Peyer's patch (tissue), 4 donors: ENCODE data around the gene CHTF18.

Experiments used
- POLR2A ChIP-seq, 2 donors: fragments of 450-650 bp; IDR thresholded peaks; one replicate each; pipeline ENCODE4 v1.5.1; 2017; ENCODE audit warnings: antibody characterized with exemption in 2 of 2, mild to moderate bottlenecking in 2 of 2, moderate library complexity in 2 of 2
- TF ChIP-seq, protein P1 (sequence below), 6 experiments: fragments of 450-650 bp in 4 of 6; fragments of 200-600 bp in 2 of 6; sonication (generic) in 1 of 6; IDR thresholded peaks; one replicate each; pipeline ENCODE4 v1.5.1; 2017 to 2019; ENCODE audit warnings: antibody characterized with exemption in 6 of 6, mild to moderate bottlenecking in 3 of 6, moderate library complexity in 1 of 6

DNA sequence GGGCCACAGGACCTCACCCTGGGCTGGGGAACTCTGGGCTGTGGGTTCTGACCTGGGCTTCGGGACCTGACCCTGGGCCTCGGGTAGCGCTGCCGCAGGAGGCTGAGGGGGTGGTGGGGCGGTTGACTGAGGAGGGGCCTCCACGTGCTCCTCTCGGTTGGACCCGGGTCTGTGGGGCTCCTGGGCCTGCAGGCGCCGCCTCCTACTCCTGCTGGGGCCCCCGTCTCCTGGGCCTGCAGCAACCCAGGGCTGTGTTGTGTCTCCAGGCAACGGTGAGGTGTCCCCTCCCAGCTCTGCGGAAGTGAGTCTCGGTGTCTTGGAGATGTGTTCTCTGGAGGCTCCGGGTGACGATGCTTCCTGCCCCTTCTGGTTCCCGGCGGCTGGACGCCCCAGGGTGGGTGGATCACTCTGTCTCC is 53.6 kb downstream of the CHTF18 start:
- no peak for TF ChIP-seq POLR2A (IDR thresholded peaks at IDR 0.05)
- TF ChIP-seq, protein P1, sequence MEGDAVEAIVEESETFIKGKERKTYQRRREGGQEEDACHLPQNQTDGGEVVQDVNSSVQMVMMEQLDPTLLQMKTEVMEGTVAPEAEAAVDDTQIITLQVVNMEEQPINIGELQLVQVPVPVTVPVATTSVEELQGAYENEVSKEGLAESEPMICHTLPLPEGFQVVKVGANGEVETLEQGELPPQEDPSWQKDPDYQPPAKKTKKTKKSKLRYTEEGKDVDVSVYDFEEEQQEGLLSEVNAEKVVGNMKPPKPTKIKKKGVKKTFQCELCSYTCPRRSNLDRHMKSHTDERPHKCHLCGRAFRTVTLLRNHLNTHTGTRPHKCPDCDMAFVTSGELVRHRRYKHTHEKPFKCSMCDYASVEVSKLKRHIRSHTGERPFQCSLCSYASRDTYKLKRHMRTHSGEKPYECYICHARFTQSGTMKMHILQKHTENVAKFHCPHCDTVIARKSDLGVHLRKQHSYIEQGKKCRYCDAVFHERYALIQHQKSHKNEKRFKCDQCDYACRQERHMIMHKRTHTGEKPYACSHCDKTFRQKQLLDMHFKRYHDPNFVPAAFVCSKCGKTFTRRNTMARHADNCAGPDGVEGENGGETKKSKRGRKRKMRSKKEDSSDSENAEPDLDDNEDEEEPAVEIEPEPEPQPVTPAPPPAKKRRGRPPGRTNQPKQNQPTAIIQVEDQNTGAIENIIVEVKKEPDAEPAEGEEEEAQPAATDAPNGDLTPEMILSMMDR (IDR thresholded peaks at IDR 0.05), result no peak
